HepG2 (cell line): Measurements from ENCODE around the gene ADSS2. TPM values are rescaled to one million over a fixed set of nuclear protein-coding genes. Genes with fewer than 3 reads are reported as not detected.

Experiments used
- ATAC-seq: fragments of 200-7000 bp; cut with Tn5 transposase; 3 replicates; pipeline ENCODE4 v1.9.1; 2020; ENCODE audit warnings: mild to moderate bottlenecking, moderate library complexity
- BruUV-seq: library from RNA; stranded (reverse); fragments of 400-500 nt; replicated peaks from 2 replicates; lab custom pipeline; 2021; lab: Mats Ljungman, UMichigan
- CTCF ChIA-PET: fragments of 300-600 bp; formaldehyde crosslinking; extraction: SDS; loops from one replicate; lab custom pipeline; 2021; ENCODE audit warnings: low total read pairs, inconsistent platforms, low intra/inter-chr PET ratio; lab: Yijun Ruan, JAX
- POLR2A ChIA-PET: fragments of 350-600 bp; sonication (Branson Sonifier 250); formaldehyde crosslinking; loops from one replicate; lab custom pipeline; 2020; ENCODE audit warnings: antibody characterized with exemption, inconsistent platforms; lab: Yijun Ruan, JAX
- DNase-seq: peaks from one replicate; pipeline ENCODE4 v3.0.0-alpha.2; 2015; ENCODE audit warnings: low spot score
- FAIRE-seq: peaks from 3 replicates; lab custom pipeline; 2011; peaks lifted over from hg19 to GRCh38; lab: Jason Lieb, UNC
- H2AFZ ChIP-seq: one replicate; pipeline ENCODE4 v1.6.1; 2011; ENCODE audit warnings: low read length, inconsistent platforms
- H3K27ac ChIP-seq: fragments of 300-600 bp; 3 replicates; pipeline ENCODE4 v1.8.0; 2011; ENCODE audit warnings: mixed run types, mild to moderate bottlenecking, mixed read lengths, low read length, inconsistent platforms; ENCODE audit not compliant: insufficient read depth; ENCODE audit errors: extremely low read length
- H3K27me3 ChIP-seq, 2 experiments: fragments of 200-600 bp in 1 of 2; 2 replicates in 1 of 2; 3 replicates in 1 of 2; pipeline versions ENCODE4 v1.6.0 to v1.8.0; 2011; ENCODE audit warnings: low read length in 2 of 2, mild to moderate bottlenecking in 2 of 2, moderate library complexity in 2 of 2, inconsistent platforms in 1 of 2; ENCODE audit not compliant: insufficient read depth in 2 of 2, control insufficient read depth in 1 of 2
- H3K36me3 ChIP-seq, 2 experiments: fragments of 200-600 bp in 1 of 2; replicated peaks in 1 of 2; 2 replicates in 1 of 2; 3 replicates in 1 of 2; pipeline versions ENCODE4 v1.5.1 to v1.8.0; 2011; ENCODE audit warnings: low read length in 2 of 2, inconsistent platforms in 1 of 2; ENCODE audit not compliant: insufficient read depth in 2 of 2, control insufficient read depth in 1 of 2
- H3K4me1 ChIP-seq: 2 replicates; pipeline ENCODE4 v1.5.1; 2012; ENCODE audit warnings: low read length, inconsistent platforms; ENCODE audit not compliant: insufficient read depth
- H3K4me2 ChIP-seq: 2 replicates; pipeline ENCODE4 v1.6.0; 2011; ENCODE audit warnings: low read depth, low read length, inconsistent platforms
- H3K4me3 ChIP-seq, 3 experiments: fragments of 200-600 bp in 1 of 3; sonication (generic), shearing (Covaris generic) in 1 of 3; replicated peaks in 1 of 3; 2 replicates each; pipeline ENCODE4 v1.5.1; 2011 to 2016; ENCODE audit warnings: low read length in 3 of 3, inconsistent platforms in 2 of 3, low read depth in 2 of 3, mild to moderate bottlenecking in 2 of 3, control low read depth in 1 of 3, mixed read lengths in 1 of 3; ENCODE audit not compliant: insufficient read depth in 1 of 3
- H3K79me2 ChIP-seq: one replicate; pipeline ENCODE4 v1.6.1; 2011; ENCODE audit warnings: low read length, inconsistent platforms; ENCODE audit not compliant: insufficient read depth
- H3K9ac ChIP-seq: 2 replicates; pipeline ENCODE4 v1.6.0; 2011; ENCODE audit warnings: mild to moderate bottlenecking, low read depth, low read length, inconsistent platforms; ENCODE audit not compliant: insufficient read depth
- H3K9me3 ChIP-seq: 2 replicates; pipeline ENCODE4 v1.5.1; 2012; ENCODE audit warnings: mild to moderate bottlenecking, low read length
- H4K20me1 ChIP-seq: 2 replicates; pipeline ENCODE4 v1.6.0; 2011; ENCODE audit warnings: inconsistent platforms, mild to moderate bottlenecking, low read length, moderate library complexity; ENCODE audit not compliant: insufficient read depth
- CREB1 ChIP-seq, 2 experiments: fragments of 450-650 bp in 1 of 2; IDR thresholded peaks; 2 replicates each; pipeline ENCODE4 v1.6.1; 2016 to 2017; ENCODE audit warnings: control low read depth in 1 of 2, mild to moderate bottlenecking in 1 of 2, missing compliant biosample characterization in 1 of 2, missing genetic modification characterization in 1 of 2
- GATAD1 ChIP-seq: IDR thresholded peaks from 2 replicates; pipeline ENCODE4 v1.6.1; 2016; ENCODE audit warnings: missing genetic modification reagents, missing compliant biosample characterization
- RFX1 ChIP-seq: fragments of 450-650 bp; IDR thresholded peaks from 2 replicates; pipeline ENCODE4 v1.6.1; 2017
- SMARCC2 ChIP-seq: fragments of 450-650 bp; IDR thresholded peaks from 2 replicates; pipeline ENCODE4 v1.6.1; 2017; ENCODE audit warnings: antibody characterized with exemption, mild to moderate bottlenecking
- YY1 ChIP-seq: IDR thresholded peaks from 2 replicates; pipeline ENCODE4 v1.6.1; 2011; ENCODE audit warnings: low read length, low read depth, moderate library complexity, mild to moderate bottlenecking; ENCODE audit not compliant: insufficient read depth, insufficient replicate concordance
- WGBS: methylation state at CpG from one replicate; pipeline ENCODE4 v1.1.6; 2017; ENCODE audit warnings: low lambda C conversion rate; 5-methylcytosine and 5-hydroxymethylcytosine counted together
- in situ Hi-C: cut with HindIII; loops from 2 replicates; pipeline ENCODE4 v1.10.0; 2017; ENCODE audit warnings: low pct_unique_long_range_greater_than_20kb; ENCODE audit not compliant: extremely low pct_ligation_motif_present
- intact Hi-C: fragments of 100-400 bp; cut with micrococcal nuclease; formaldehyde crosslinking; loops from one replicate; pipeline ENCODE4 v1.10.0; 2022; ENCODE audit not compliant: unreplicated experiment
- polyA plus RNA-seq, 8 experiments: library from polyadenylated mRNA; depleted of rRNA in 3 of 8; stranded (reverse) in 7 of 8; unstranded in 1 of 8; fragments of >200 nt; fragmentation: Illumina TruSeq in 4 of 8; extraction: Trizol in 4 of 8; gene quantifications; 2 replicates each; pipeline versions ENCODE4 v1.2.1 to v1.2.3, GENCODE V29; 2011 to 2016; ENCODE audit warnings: low read depth in 4 of 8, missing spikeins in 1 of 8, mixed read lengths in 1 of 8; ENCODE audit not compliant: insufficient read depth in 1 of 8
- total RNA-seq, 5 experiments: library from RNA; depleted of rRNA; stranded (reverse); fragments of >200 nt; fragmentation: Illumina TruSeq; extraction: Trizol; gene quantifications; 2 replicates each; pipeline ENCODE4 v1.2.3, GENCODE V29; 2016; ENCODE audit warnings: low read depth in 1 of 5
- TF ChIP-seq, protein P1 (sequence below): sonication (generic); formaldehyde crosslinking; IDR thresholded peaks from 2 replicates; pipeline ENCODE4 v1.8.1; 2022; ENCODE audit warnings: mild to moderate bottlenecking, missing genetic modification reagents

ADSS2 gene
- total and polyA plus RNA-seq, 2 of the 13 experiments (the other 11 are each of a cell fraction or from before 2014, with no cell fraction given) = 15.1 to 43.4 TPM

GRCh38 chr1:244449936-244450508 is 1.7 kb downstream of the ADSS2 start:
- H3K4me1 ChIP-seq = peaks cover 61% of the 10 kb centered on the region
- 85% methylated on average over 8 of the region's 8 CpGs for WGBS
- H3K9me3 ChIP-seq = no peaks in the 10 kb centered on the region
- peak overlapping the region; percentile 76 for H3K4me2 ChIP-seq
- peak overlapping the region; percentile 88 for H3K9ac ChIP-seq
- ChIA-PET POLR2A (no interaction called here), CTCF (no interaction called here)
- no peak overlapping the region for H2AFZ ChIP-seq
- intact Hi-C loops (loop anchor here (5.0 to 10.0 kb wide), 4 partner anchors 125 to 1193 kb away; partner anchors contain the start of genes CEP170, COX20, SDCCAG8 and ZBTB18), in situ Hi-C loops (loop anchor here (10.0 kb wide), 1 partner anchor 205 kb away; the partner anchor contains the start of gene DESI2)
- no TSS peak for BruUV-seq
- H3K79me2 ChIP-seq = peaks cover 58% of the 10 kb centered on the region
- FAIRE-seq (no peak), DNase-seq (no peak)
- no peaks in the 10 kb centered on the region; a peak in 2 of 5 replicates for H3K27me3 ChIP-seq
- no peak overlapping the region for H3K27ac ChIP-seq
- no peaks in the 10 kb centered on the region for H4K20me1 ChIP-seq
- peaks cover 0 to 1% of the 10 kb centered on the region in 2 experiments; a peak in 2 of 5 replicates for H3K36me3 ChIP-seq
- TF ChIP-seq GATAD1 (CRISPR knock-in tag) = no peak
- TF ChIP-seq, protein P1, sequence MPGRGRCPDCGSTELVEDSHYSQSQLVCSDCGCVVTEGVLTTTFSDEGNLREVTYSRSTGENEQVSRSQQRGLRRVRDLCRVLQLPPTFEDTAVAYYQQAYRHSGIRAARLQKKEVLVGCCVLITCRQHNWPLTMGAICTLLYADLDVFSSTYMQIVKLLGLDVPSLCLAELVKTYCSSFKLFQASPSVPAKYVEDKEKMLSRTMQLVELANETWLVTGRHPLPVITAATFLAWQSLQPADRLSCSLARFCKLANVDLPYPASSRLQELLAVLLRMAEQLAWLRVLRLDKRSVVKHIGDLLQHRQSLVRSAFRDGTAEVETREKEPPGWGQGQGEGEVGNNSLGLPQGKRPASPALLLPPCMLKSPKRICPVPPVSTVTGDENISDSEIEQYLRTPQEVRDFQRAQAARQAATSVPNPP (CRISPR knock-in tag) = no peak
- TF ChIP-seq YY1 = no peak
- TF ChIP-seq RFX1 = no peak
- no peak for TF ChIP-seq CREB1 (IDR thresholded peaks at IDR 0.05)
- 0 out of 2 replicates have a peak, but pooled peaks have one; percentile 27 for TF ChIP-seq CREB1 (CRISPR knock-in tag; IDR thresholded peaks at IDR 0.05)
- TF ChIP-seq SMARCC2 = no peak
- TF ChIP-seq, all 625 proteins: peak for 1
- ATAC-seq = no peak
- H3K4me3 ChIP-seq = peak overlapping the region; percentile 70 to 97 (median 90); a peak in 4 of 6 replicates
